Natural killer cell (primary cell): ENCODE measurements around the gene CCDC33. TPM values are rescaled to one million over a fixed set of nuclear protein-coding genes. Genes with fewer than 3 reads are reported as not detected.

ENCODE experiments used
- ATAC-seq, 3 donors: fragments of 150-1000 bp in 2 of 3; fragments of 200-7000 bp in 1 of 3; cut with Tn5 transposase; 1 replicate in 1 of 3; 2 replicates in 2 of 3; pipeline ENCODE4 v1.10.0; 2021; ENCODE audit warnings: mild to moderate bottlenecking in 2 of 3, moderate library complexity in 2 of 3
- DNase-seq, 2 donors: peaks; one replicate each; pipeline versions ENCODE4 v3.0.0 to v3.0.0-alpha.2; 2013 to 2021; ENCODE audit warnings: mixed read lengths in 1 of 2
- H3K27ac ChIP-seq: one replicate; pipeline ENCODE4 v1.5.1; 2013; ENCODE audit warnings: mild to moderate bottlenecking, low read length
- H3K27me3 ChIP-seq: one replicate; pipeline ENCODE4 v1.6.1; 2013; ENCODE audit warnings: low read length; ENCODE audit not compliant: control insufficient read depth, insufficient read depth
- H3K36me3 ChIP-seq: one replicate; pipeline ENCODE4 v1.6.1; 2013; ENCODE audit warnings: low read length; ENCODE audit not compliant: control insufficient read depth, insufficient read depth
- H3K4me1 ChIP-seq: one replicate; pipeline ENCODE4 v1.6.1; 2013; ENCODE audit warnings: low read length; ENCODE audit not compliant: control insufficient read depth, insufficient read depth
- H3K4me3 ChIP-seq: one replicate; pipeline ENCODE4 v1.5.1; 2013; ENCODE audit warnings: low read length
- H3K9me3 ChIP-seq: one replicate; pipeline ENCODE4 v1.6.1; 2013; ENCODE audit warnings: low read length; ENCODE audit not compliant: control insufficient read depth, insufficient read depth
- H3K27ac Mint-ChIP-seq, 2 donors: one replicate each; pipeline ENCODE4 v1.8.0; 2022; ENCODE audit warnings: mild to moderate bottlenecking in 2 of 2, mixed read lengths in 2 of 2, moderate library complexity in 1 of 2
- H3K27me3 Mint-ChIP-seq, 2 donors: one replicate each; pipeline ENCODE4 v1.8.0; 2022; ENCODE audit warnings: low read depth in 2 of 2, mixed read lengths in 2 of 2
- H3K36me3 Mint-ChIP-seq: one replicate; pipeline ENCODE4 v1.8.0; 2022; ENCODE audit warnings: mixed read lengths
- H3K4me1 Mint-ChIP-seq, 2 donors: one replicate each; pipeline ENCODE4 v1.8.0; 2022; ENCODE audit warnings: mixed read lengths in 2 of 2
- H3K4me3 Mint-ChIP-seq: one replicate; pipeline ENCODE4 v1.8.0; 2022; ENCODE audit warnings: mild to moderate bottlenecking, moderate library complexity, mixed read lengths
- H3K9me3 Mint-ChIP-seq, 2 donors: one replicate each; pipeline ENCODE4 v1.8.0; 2022; ENCODE audit warnings: mixed read lengths in 2 of 2
- CTCF ChIP-seq: fragments of 200-600 bp; IDR thresholded peaks from one replicate; pipeline ENCODE4 v1.8.0; 2022; ENCODE audit warnings: antibody characterized with exemption
- WGBS: methylation state at CpG from one replicate; pipeline ENCODE4 v1.1.7; 2013; ENCODE audit warnings: missing lambda C conversion rate; ENCODE audit not compliant: insufficient coverage; 5-methylcytosine and 5-hydroxymethylcytosine counted together
- intact Hi-C: fragments of 100-400 bp; cut with micrococcal nuclease; formaldehyde crosslinking; loops from one replicate; pipeline ENCODE4 v1.14.2; 2022
- total RNA-seq, 4 donors: library from RNA; stranded (reverse); fragments of 120-200 nt in 1 of 4; gene quantifications; one replicate each; pipeline versions ENCODE4 v1.2.3 to v1.2.4, GENCODE V29; 2013 to 2022

Gene CCDC33
- total RNA-seq, 3 donors from 2014 or later (not counting 1 experiment from before 2014, with no cell fraction given): not detected

- no peaks in the 10 kb centered on the region for H3K36me3 Mint-ChIP-seq
- no peak overlapping the region for H3K4me3 Mint-ChIP-seq
- no peaks in the 10 kb centered on the region for H3K27me3 Mint-ChIP-seq
- DNase-seq: no peak
- intact Hi-C loops: no loop called here
- Histone ChIP-seq H3K4me1 (no peaks in the 10 kb centered on the region), H3K27ac (no peak overlapping the region), H3K27me3 (no peaks in the 10 kb centered on the region), H3K4me3 (no peak overlapping the region), H3K9me3 (no peaks in the 10 kb centered on the region), H3K36me3 (no peaks in the 10 kb centered on the region)
- H3K4me1 Mint-ChIP-seq: peaks cover 0 to 5% of the 10 kb centered on the region in 2 donors
- no peak for TF ChIP-seq CTCF
- no peak for ATAC-seq
- no peak overlapping the region for H3K27ac Mint-ChIP-seq
- H3K9me3 Mint-ChIP-seq: no peaks in the 10 kb centered on the region
- WGBS: 86% methylated on average over 8 of the region's 8 CpGs
These were observed 99.3 kb downstream of the CCDC33 start for GRCh38 chr15:74335396-74335795.

- intact Hi-C loops: no loop called here
- no peak for TF ChIP-seq CTCF
- no peaks in the 10 kb centered on the region for H3K27me3 Mint-ChIP-seq
- H3K9me3 ChIP-seq: no peaks in the 10 kb centered on the region
- no peaks in the 10 kb centered on the region for H3K36me3 Mint-ChIP-seq
- no peak overlapping the region for H3K4me3 Mint-ChIP-seq
- no peak overlapping the region for H3K4me3 ChIP-seq
- WGBS: 85% methylated on average over 9 of the region's 9 CpGs
- H3K27me3 ChIP-seq: no peaks in the 10 kb centered on the region
- H3K36me3 ChIP-seq: no peaks in the 10 kb centered on the region
- H3K4me1 ChIP-seq: no peaks in the 10 kb centered on the region
- peaks cover 0 to 5% of the 10 kb centered on the region in 2 donors for H3K4me1 Mint-ChIP-seq
- H3K9me3 Mint-ChIP-seq: no peaks in the 10 kb centered on the region
- H3K27ac Mint-ChIP-seq: no peak overlapping the region
- ATAC-seq (no peak), DNase-seq (no peak)
- H3K27ac ChIP-seq: no peak overlapping the region
These were observed 100.2 kb downstream of the CCDC33 start for GRCh38 chr15:74336061-74337005.

GRCh38 chr15:74337146-74337545 is 101.0 kb downstream of the CCDC33 start:
- H3K27ac ChIP-seq: no peak overlapping the region
- WGBS: 83% methylated on average over 5 of the region's 5 CpGs

More at GRCh38 chr15:74337146-74337545, 101.0 kb downstream of the CCDC33 start:
- no peaks in the 10 kb centered on the region for H3K9me3 Mint-ChIP-seq
- no peak for DNase-seq
- no peak overlapping the region for H3K27ac Mint-ChIP-seq
- H3K4me1 Mint-ChIP-seq: peaks cover 0 to 5% of the 10 kb centered on the region in 2 donors
- no peaks in the 10 kb centered on the region for H3K9me3 ChIP-seq
- no peaks in the 10 kb centered on the region for H3K27me3 Mint-ChIP-seq
- no peak for ATAC-seq
- H3K36me3 Mint-ChIP-seq: no peaks in the 10 kb centered on the region
- no peak overlapping the region for H3K4me3 Mint-ChIP-seq
- TF ChIP-seq CTCF: no peak
- H3K27me3 ChIP-seq: no peaks in the 10 kb centered on the region
- intact Hi-C loops: no loop called here
- no peaks in the 10 kb centered on the region for H3K36me3 ChIP-seq
- H3K4me3 ChIP-seq: no peak overlapping the region
- no peaks in the 10 kb centered on the region for H3K4me1 ChIP-seq
